ENCODE data around the gene RRN3. TPM values are rescaled to one million over a fixed set of nuclear protein-coding genes. Genes with fewer than 3 reads are reported as not detected.
A peak's percentile ranks its signal among the peaks of the same experiment; 100 is the strongest.

Gene RRN3
- total RNA-seq, 1 experiment from 2014 or later, result 39.3 TPM

- Histone ChIP-seq H3K36me3 (ENCODE audit: insufficient read depth, low read length, poor library complexity, severe bottlenecking) (peaks cover 46% of the 10 kb centered on the region), H3K4me1 (ENCODE audit: insufficient read depth, low read length, poor library complexity, severe bottlenecking) (no peaks in the 10 kb centered on the region), H3K27me3 (replicated peaks; ENCODE audit: insufficient read depth, low read depth, low read length, poor library complexity) (no peaks in the 10 kb centered on the region), H3K27ac (ENCODE audit: low read depth, low read length, poor library complexity, severe bottlenecking) (no peak overlapping the region), H3K4me3 (ENCODE audit: low read depth, low read length, poor library complexity, severe bottlenecking) (no peak overlapping the region), H3K9me3 (ENCODE audit: low read depth, low read length, poor library complexity, severe bottlenecking) (no peaks in the 10 kb centered on the region)
- no peak for TF ChIP-seq EZH2 (IDR thresholded peaks at IDR 0.05; ENCODE audit: borderline replicate concordance, low read depth, low read length, poor library complexity, severe bottlenecking)
- no peak for TF ChIP-seq CTCF (conservative IDR thresholded peaks at IDR 0.05; ENCODE audit: low read depth, low read length)
- BruUV-seq (replicated peaks), result no TSS peak
- POLR2A ChIA-PET (ENCODE audit: low non-redundant PET), result no interaction called here
- intact Hi-C loops (cut with micrococcal nuclease; ENCODE audit: unreplicated experiment), result no loop called here
- CTCF ChIA-PET, result no interaction called here
- DNase-seq (ENCODE audit: low spot score), result no peak
These were observed 34.7 kb downstream of the RRN3 start for GRCh38 chr16:15059324-15059723.

GRCh38 chr16:15057681-15058417 lies 36.2 kb downstream of the RRN3 start:
- no peaks in the 10 kb centered on the region for H3K4me1 ChIP-seq (ENCODE audit: insufficient read depth, low read length, poor library complexity, severe bottlenecking)
- no peaks in the 10 kb centered on the region for H3K9me3 ChIP-seq (ENCODE audit: low read depth, low read length, poor library complexity, severe bottlenecking)
- no peak overlapping the region for H3K4me3 ChIP-seq (ENCODE audit: low read depth, low read length, poor library complexity, severe bottlenecking)
- no peak for DNase-seq (ENCODE audit: low spot score)
- no TSS peak for BruUV-seq (replicated peaks)
- ChIA-PET POLR2A (ENCODE audit: low non-redundant PET) (no interaction called here), CTCF (no interaction called here)
- no peak overlapping the region for H3K27ac ChIP-seq (ENCODE audit: low read depth, low read length, poor library complexity, severe bottlenecking)
- H3K27me3 ChIP-seq (replicated peaks; ENCODE audit: insufficient read depth, low read depth, low read length, poor library complexity), result no peaks in the 10 kb centered on the region
- intact Hi-C loops (cut with micrococcal nuclease; ENCODE audit: unreplicated experiment), result no loop called here
- H3K36me3 ChIP-seq (ENCODE audit: insufficient read depth, low read length, poor library complexity, severe bottlenecking), result peaks cover 39% of the 10 kb centered on the region
- TF ChIP-seq EZH2 (IDR thresholded peaks at IDR 0.05; ENCODE audit: borderline replicate concordance, low read depth, low read length, poor library complexity, severe bottlenecking) (no peak), CTCF (conservative IDR thresholded peaks at IDR 0.05; ENCODE audit: low read depth, low read length) (no peak)

- Histone ChIP-seq H3K27me3 (replicated peaks; ENCODE audit: insufficient read depth, low read depth, low read length, poor library complexity) (no peaks in the 10 kb centered on the region), H3K4me1 (ENCODE audit: insufficient read depth, low read length, poor library complexity, severe bottlenecking) (no peaks in the 10 kb centered on the region), H3K4me3 (ENCODE audit: low read depth, low read length, poor library complexity, severe bottlenecking) (peak overlapping the region; percentile 96), H3K36me3 (ENCODE audit: insufficient read depth, low read length, poor library complexity, severe bottlenecking) (peaks cover 16% of the 10 kb centered on the region), H3K27ac (ENCODE audit: low read depth, low read length, poor library complexity, severe bottlenecking) (peak overlapping the region; percentile 90), H3K9me3 (ENCODE audit: low read depth, low read length, poor library complexity, severe bottlenecking) (no peaks in the 10 kb centered on the region)
- TF ChIP-seq CTCF (conservative IDR thresholded peaks at IDR 0.05; ENCODE audit: low read depth, low read length) (0 out of 2 replicates have a peak, but pooled peaks have one; percentile 16), EZH2 (IDR thresholded peaks at IDR 0.05; ENCODE audit: borderline replicate concordance, low read depth, low read length, poor library complexity, severe bottlenecking) (no peak)
- intact Hi-C loops (cut with micrococcal nuclease; ENCODE audit: unreplicated experiment), result no loop called here
- CTCF ChIA-PET, result no interaction called here
- POLR2A ChIA-PET (ENCODE audit: low non-redundant PET), result no interaction called here
- DNase-seq (ENCODE audit: low spot score), result no peak
- BruUV-seq (replicated peaks), result no TSS peak
These were observed 38.7 kb downstream of the RRN3 start for GRCh38 chr16:15055141-15056053.

Data from A673 (cell line).